ENCODE results near the gene CDH13. TPM values are rescaled to one million over a fixed set of nuclear protein-coding genes. Genes with fewer than 3 reads are reported as not detected.

CDH13 gene
- total and polyA plus RNA-seq, 10 of the 15 experiments (the other 5 are each of a cell fraction or from before 2014, with no cell fraction given), result under 0.01 to 0.05 TPM; not detected in 8

- in situ Hi-C loops (cut with MboI) (no loop called here), intact Hi-C loops (cut with micrococcal nuclease; ENCODE audit: unreplicated experiment) (no loop called here)
- Histone ChIP-seq H3K4me2 (ENCODE audit: control insufficient read depth, insufficient read depth) (no peak overlapping the region), H3K9ac (ENCODE audit: control insufficient read depth, insufficient read depth, low read length) (no peak overlapping the region), H2AFZ (ENCODE audit: control insufficient read depth, low read depth, low read length) (no peak overlapping the region), H3K79me2 (ENCODE audit: control insufficient read depth, insufficient read depth, low read length) (no peaks in the 10 kb centered on the region), H3K9me3 (replicated peaks; ENCODE audit: control insufficient read depth, insufficient read depth, low read length) (no peaks in the 10 kb centered on the region), H3K4me1 (ENCODE audit: control insufficient read depth, insufficient read depth, low read length) (no peaks in the 10 kb centered on the region), H3K27me3 (replicated peaks in 1 of 2; ENCODE audit: control insufficient read depth in 2 of 2, insufficient read depth in 2 of 2, low read length in 1 of 2) (no peaks in the 10 kb centered on the region; a peak in 1 of 4 replicates), H3K27ac (ENCODE audit: control insufficient read depth, insufficient read depth) (no peak overlapping the region), H4K20me1 (ENCODE audit: control insufficient read depth, insufficient read depth) (no peaks in the 10 kb centered on the region), H3K4me3 (no peak overlapping the region), H3K36me3 (ENCODE audit: control insufficient read depth in 2 of 2, insufficient read depth in 2 of 2, low read length in 1 of 2) (no peaks in the 10 kb centered on the region)
- RAD21 ChIA-PET (ENCODE audit: unreplicated experiment), result no interaction called here
- 25% methylated on average over 3 of the region's 3 CpGs for WGBS (ENCODE audit: insufficient coverage, insufficient replicate concordance, low lambda C conversion rate, missing lambda C conversion rate)
- SMC1A ChIA-PET (ENCODE audit: uncharacterized antibody, unreplicated experiment), result no interaction called here
- TF ChIP-seq DPF2 (IDR thresholded peaks at IDR 0.05) (no peak), ZNF384 (IDR thresholded peaks at IDR 0.05; ENCODE audit: borderline replicate concordance, low read depth, low read length) (no peak), IRF3 (IDR thresholded peaks at IDR 0.05) (no peak), ATF2 (IDR thresholded peaks at IDR 0.05; ENCODE audit: low read length) (no peak), RAD51 (IDR thresholded peaks at IDR 0.05) (no peak), MTA3 (IDR thresholded peaks at IDR 0.05; ENCODE audit: borderline replicate concordance, low read length) (no peak)
- FAIRE-seq (no peak), DNase-seq (ENCODE audit: low read depth, low spot score) (no peak), ATAC-seq (no peak)
- CTCF ChIA-PET, result no interaction called here
- no TSS peak for BruUV-seq (replicated peaks)
- POLR2A ChIA-PET, result no interaction called here
Observed at GRCh38 chr16:82832821-82833220, 206.1 kb downstream of the CDH13 start.
